IPS DF 4.7 (cell line): ENCODE data around the gene PPWD1.

Source experiments
- DNase-seq: peaks from one replicate; pipeline ENCODE4 v3.0.0-alpha.2; 2013; ENCODE audit warnings: low spot score; ENCODE audit errors: extremely low read depth

The PPWD1 gene

GRCh38 chr5:65623482-65623881 lies 60.4 kb downstream of the PPWD1 start:
- DNase-seq = no peak

- peak; percentile 51 for DNase-seq
Measured at GRCh38 chr5:65624025-65624570, 61.0 kb downstream of the PPWD1 start, which contains the start of gene TRIM23. Gene TRIM23, minus strand, starts transcription at chr5:65624333. Its CDS starts 59 bp downstream, at chr5:65624274.

GRCh38 chr5:65624571-65625555 lies 61.8 kb downstream of the PPWD1 start, which contains the start of the genes SHLD3 and TRAPPC13:
Gene SHLD3, plus strand, starts transcription at chr5:65625027. Its CDS starts 4,561 bp downstream, at chr5:65629588.
Gene TRAPPC13, plus strand, starts transcription at chr5:65625027. Its CDS starts 34 bp downstream, at chr5:65625061.
- DNase-seq = peak; percentile 60

- no peak for DNase-seq
Measured at GRCh38 chr5:65625743-65626142, 62.6 kb downstream of the PPWD1 start.

- DNase-seq = no peak
Measured at GRCh38 chr5:65630981-65631380, 67.9 kb downstream of the PPWD1 start.
